Measurements from ENCODE around the gene GSTO2.

The GSTO2 gene

GRCh38 chr10:104326991-104327610 lies 58.1 kb downstream of the GSTO2 start:
- no peak for FAIRE-seq

GRCh38 chr10:104327745-104328645 lies 59.0 kb downstream of the GSTO2 start:
- FAIRE-seq: no peak

- no peak for FAIRE-seq
Observed at GRCh38 chr10:104328646-104328895, 59.6 kb downstream of the GSTO2 start.

GRCh38 chr10:104328896-104329710 lies 60.1 kb downstream of the GSTO2 start:
- FAIRE-seq: no peak

- no peak for FAIRE-seq
Observed at GRCh38 chr10:104329735-104330134, 60.8 kb downstream of the GSTO2 start.

- FAIRE-seq: no peak
Observed at GRCh38 chr10:104330168-104331110, 61.5 kb downstream of the GSTO2 start.

- no peak for FAIRE-seq
Observed at GRCh38 chr10:104331208-104331838, 62.3 kb downstream of the GSTO2 start.

- no peak for FAIRE-seq
Observed at GRCh38 chr10:104332243-104333031, 63.5 kb downstream of the GSTO2 start.

- no peak for FAIRE-seq
Observed at GRCh38 chr10:104333032-104333727, 64.2 kb downstream of the GSTO2 start.

- FAIRE-seq: no peak
Observed at GRCh38 chr10:104333728-104334373, 64.9 kb downstream of the GSTO2 start.

- FAIRE-seq: no peak
Observed at GRCh38 chr10:104334561-104334960, 65.6 kb downstream of the GSTO2 start.

GRCh38 chr10:104334965-104335650 lies 66.1 kb downstream of the GSTO2 start:
- no peak for FAIRE-seq

GRCh38 chr10:104336821-104337467 lies 68.0 kb downstream of the GSTO2 start:
- FAIRE-seq: no peak

- FAIRE-seq: no peak
Observed at GRCh38 chr10:104337521-104337984, 68.6 kb downstream of the GSTO2 start.

GRCh38 chr10:104337985-104338735 lies 69.2 kb downstream of the GSTO2 start, which contains the start of gene ITPRIP:
Gene ITPRIP, minus strand, starts transcription at chr10:104338465. Its CDS starts 22,414 bp downstream, at chr10:104316051.
- FAIRE-seq: no peak

GRCh38 chr10:104339469-104340110 lies 70.6 kb downstream of the GSTO2 start:
- FAIRE-seq: no peak

GRCh38 chr10:104340111-104340526 lies 71.1 kb downstream of the GSTO2 start:
- no peak for FAIRE-seq
